Hepatocyte (in vitro differentiated cells): ENCODE data around the gene MFAP2. TPM values are rescaled to one million over a fixed set of nuclear protein-coding genes. Genes with fewer than 3 reads are reported as not detected.
A peak's percentile ranks its signal among the peaks of the same experiment; 100 is the strongest.

ENCODE experiments used
- DNase-seq: peaks from one replicate; pipeline ENCODE4 v3.0.0-alpha.2; 2016; ENCODE audit warnings: low spot score
- H2AFZ ChIP-seq: fragments of 200-600 bp; sonication (generic); 2 replicates; pipeline ENCODE4 v1.6.0; 2016; ENCODE audit warnings: antibody characterized with exemption, mild to moderate bottlenecking
- H3K27ac ChIP-seq: fragments of 200-600 bp; sonication (generic); 2 replicates; pipeline ENCODE4 v1.5.1; 2016; ENCODE audit warnings: mild to moderate bottlenecking
- H3K27me3 ChIP-seq: fragments of 200-600 bp; sonication (generic); 2 replicates; pipeline ENCODE4 v1.6.1; 2016
- H3K36me3 ChIP-seq: fragments of 200-600 bp; sonication (generic); replicated peaks from 2 replicates; pipeline ENCODE4 v1.5.1; 2016; ENCODE audit warnings: low read depth; ENCODE audit not compliant: insufficient read depth
- H3K4me1 ChIP-seq: fragments of 200-600 bp; sonication (generic); 2 replicates; pipeline ENCODE4 v1.5.1; 2016; ENCODE audit warnings: mild to moderate bottlenecking, moderate library complexity; ENCODE audit not compliant: insufficient read depth
- H3K4me2 ChIP-seq: fragments of 200-600 bp; sonication (generic); 2 replicates; pipeline ENCODE4 v1.6.0; 2016
- H3K4me3 ChIP-seq: fragments of 200-600 bp; sonication (generic); 2 replicates; pipeline ENCODE4 v1.5.1; 2016; ENCODE audit warnings: mild to moderate bottlenecking
- H3K79me2 ChIP-seq: fragments of 200-600 bp; sonication (generic); 2 replicates; pipeline ENCODE4 v1.6.0; 2017; ENCODE audit warnings: mild to moderate bottlenecking
- H3K9me2 ChIP-seq: fragments of 200-600 bp; sonication (generic); replicated peaks from 2 replicates; pipeline ENCODE4 v1.6.0; 2017; ENCODE audit warnings: mild to moderate bottlenecking; ENCODE audit not compliant: insufficient read depth
- H3K9me3 ChIP-seq: fragments of 200-600 bp; sonication (generic); 2 replicates; pipeline ENCODE4 v1.5.1; 2016; ENCODE audit warnings: low read depth, mild to moderate bottlenecking
- H4K20me1 ChIP-seq: fragments of 200-600 bp; sonication (generic); 2 replicates; pipeline ENCODE4 v1.6.0; 2016; ENCODE audit warnings: mild to moderate bottlenecking; ENCODE audit not compliant: insufficient read depth, poor library complexity, severe bottlenecking
- EZH2 ChIP-seq: fragments of 200-600 bp; sonication (generic); IDR thresholded peaks from 2 replicates; pipeline ENCODE4 v1.6.1; 2016; ENCODE audit warnings: antibody characterized with exemption, mild to moderate bottlenecking, borderline replicate concordance
- EZH2phosphoT487 ChIP-seq: fragments of 200-600 bp; sonication (generic); IDR thresholded peaks from one replicate; pipeline ENCODE4 v1.6.1; 2018; ENCODE audit warnings: antibody characterized with exemption, mild to moderate bottlenecking, low read depth, moderate library complexity; ENCODE audit not compliant: unreplicated experiment, severe bottlenecking
- WGBS: methylation state at CpG from one replicate; pipeline ENCODE4 v1.1.6; 2016; ENCODE audit warnings: low lambda C conversion rate; ENCODE audit errors: missing lambda C conversion rate; 5-methylcytosine and 5-hydroxymethylcytosine counted together
- polyA plus RNA-seq: library from polyadenylated mRNA; unstranded; fragments of >200 nt; fragmentation: Nextera tagmentation; extraction: Ambion mirVana; gene quantifications from 2 replicates; pipeline ENCODE4 v1.2.1, GENCODE V29; 2016
- total RNA-seq: library from RNA; depleted of rRNA; stranded (reverse); fragments of >200 nt; gene quantifications from 2 replicates; pipeline ENCODE4 v1.2.3, GENCODE V29; 2014
- TF ChIP-seq, protein P1 (sequence below): fragments of 200-600 bp; sonication (generic); IDR thresholded peaks from 2 replicates; pipeline ENCODE4 v1.5.1; 2016; ENCODE audit warnings: antibody characterized with exemption, mild to moderate bottlenecking; ENCODE audit not compliant: poor library complexity

MFAP2 gene
- total and polyA plus RNA-seq, 2 experiments from 2014 or later = 172 to 551 TPM

DNA sequence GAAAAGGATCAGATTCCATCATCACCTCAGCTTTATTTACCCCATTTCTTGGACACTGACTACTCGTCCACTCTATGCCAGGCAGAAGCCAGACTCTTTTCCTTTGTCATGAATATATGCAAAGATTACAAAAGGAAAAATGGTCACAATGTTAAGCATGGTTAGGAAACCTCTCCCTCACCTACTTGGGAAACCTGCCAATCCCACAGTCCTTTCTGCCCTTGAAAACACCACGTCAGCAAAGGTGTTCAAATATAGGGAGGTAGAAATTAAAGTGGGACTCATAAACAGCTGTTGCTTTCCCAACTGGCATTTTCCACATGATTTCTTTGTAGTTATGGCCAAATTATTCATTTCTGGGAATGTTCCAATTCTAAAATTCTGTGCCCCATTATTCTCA, 47.5 kb upstream of the MFAP2 start:
- Histone ChIP-seq H3K79me2 (no peaks in the 10 kb centered on the region), H2AFZ (no peak overlapping the region), H3K4me2 (no peak overlapping the region), H3K27me3 (no peaks in the 10 kb centered on the region), H3K27ac (no peak overlapping the region), H3K9me2 (no peaks in the 10 kb centered on the region), H3K9me3 (no peaks in the 10 kb centered on the region), H3K4me3 (no peak overlapping the region), H3K4me1 (no peaks in the 10 kb centered on the region), H3K36me3 (no peaks in the 10 kb centered on the region), H4K20me1 (no peaks in the 10 kb centered on the region)
- TF ChIP-seq, protein P1, sequence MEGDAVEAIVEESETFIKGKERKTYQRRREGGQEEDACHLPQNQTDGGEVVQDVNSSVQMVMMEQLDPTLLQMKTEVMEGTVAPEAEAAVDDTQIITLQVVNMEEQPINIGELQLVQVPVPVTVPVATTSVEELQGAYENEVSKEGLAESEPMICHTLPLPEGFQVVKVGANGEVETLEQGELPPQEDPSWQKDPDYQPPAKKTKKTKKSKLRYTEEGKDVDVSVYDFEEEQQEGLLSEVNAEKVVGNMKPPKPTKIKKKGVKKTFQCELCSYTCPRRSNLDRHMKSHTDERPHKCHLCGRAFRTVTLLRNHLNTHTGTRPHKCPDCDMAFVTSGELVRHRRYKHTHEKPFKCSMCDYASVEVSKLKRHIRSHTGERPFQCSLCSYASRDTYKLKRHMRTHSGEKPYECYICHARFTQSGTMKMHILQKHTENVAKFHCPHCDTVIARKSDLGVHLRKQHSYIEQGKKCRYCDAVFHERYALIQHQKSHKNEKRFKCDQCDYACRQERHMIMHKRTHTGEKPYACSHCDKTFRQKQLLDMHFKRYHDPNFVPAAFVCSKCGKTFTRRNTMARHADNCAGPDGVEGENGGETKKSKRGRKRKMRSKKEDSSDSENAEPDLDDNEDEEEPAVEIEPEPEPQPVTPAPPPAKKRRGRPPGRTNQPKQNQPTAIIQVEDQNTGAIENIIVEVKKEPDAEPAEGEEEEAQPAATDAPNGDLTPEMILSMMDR = no peak
- no peak for TF ChIP-seq EZH2
- TF ChIP-seq EZH2phosphoT487 = no peak
- 88% methylated on average over 2 of the region's 2 CpGs for WGBS
- DNase-seq = no peak

DNA sequence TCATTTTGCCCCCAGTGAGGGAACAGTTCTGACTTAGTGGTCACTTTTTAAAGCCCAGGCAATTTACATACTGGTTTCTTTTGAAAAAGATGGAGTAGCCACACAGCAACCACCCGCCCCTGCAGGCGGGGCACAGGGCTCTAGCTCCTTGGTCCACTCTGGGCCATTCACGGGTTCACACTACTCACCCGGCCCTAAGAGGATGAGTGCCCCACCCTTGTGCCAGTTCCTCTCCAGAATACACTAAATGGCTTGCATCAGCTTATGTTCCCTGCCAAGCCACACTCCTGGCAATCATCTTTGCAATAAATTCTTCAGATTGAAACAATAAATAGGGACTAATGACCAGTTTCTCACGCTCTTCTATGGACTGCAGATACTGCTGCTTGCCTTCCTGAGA, 47.0 kb upstream of the MFAP2 start:
- H3K4me1 ChIP-seq = no peaks in the 10 kb centered on the region
- no peak overlapping the region for H2AFZ ChIP-seq
- no peaks in the 10 kb centered on the region for H3K79me2 ChIP-seq
- H3K9me3 ChIP-seq = no peaks in the 10 kb centered on the region
- WGBS = 90% methylated on average over 5 of the region's 5 CpGs
- H3K4me3 ChIP-seq = no peak overlapping the region
- no peaks in the 10 kb centered on the region for H3K27me3 ChIP-seq
- H3K9me2 ChIP-seq = no peaks in the 10 kb centered on the region
- H3K36me3 ChIP-seq = no peaks in the 10 kb centered on the region
- H4K20me1 ChIP-seq = no peaks in the 10 kb centered on the region
- DNase-seq = no peak
- TF ChIP-seq, protein P1 = no peak
- H3K4me2 ChIP-seq = no peak overlapping the region
- no peak overlapping the region for H3K27ac ChIP-seq

DNA sequence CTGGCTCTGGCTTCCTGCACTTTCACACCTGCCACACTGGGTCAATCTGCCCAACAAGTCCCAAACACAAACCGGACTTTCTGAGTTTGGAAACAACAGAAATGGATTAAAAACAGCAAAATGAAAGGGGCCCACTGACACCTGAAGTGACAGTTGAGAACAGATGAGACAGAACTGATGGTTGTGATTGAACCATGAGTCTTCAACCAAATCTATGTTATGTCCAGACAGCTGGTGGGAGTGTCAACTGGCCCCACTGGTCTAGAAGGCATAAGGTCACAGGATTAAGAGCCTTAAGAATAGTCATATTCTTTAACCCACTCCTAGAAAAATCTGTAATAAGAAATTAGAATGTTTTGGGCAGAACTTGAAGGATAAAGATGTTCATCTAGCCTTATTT, 44.3 kb upstream of the MFAP2 start:
- Histone ChIP-seq H2AFZ (no peak overlapping the region), H3K9me3 (no peaks in the 10 kb centered on the region), H3K36me3 (no peaks in the 10 kb centered on the region), H3K9me2 (no peaks in the 10 kb centered on the region), H3K27ac (no peak overlapping the region), H3K27me3 (no peaks in the 10 kb centered on the region), H3K79me2 (no peaks in the 10 kb centered on the region), H3K4me3 (no peak overlapping the region), H4K20me1 (no peaks in the 10 kb centered on the region), H3K4me2 (no peak overlapping the region), H3K4me1 (no peaks in the 10 kb centered on the region)
- TF ChIP-seq EZH2 (no peak), EZH2phosphoT487 (no peak)
- TF ChIP-seq, protein P1 = no peak
- no peak for DNase-seq
- 88% methylated on average over 1 of the region's 1 CpG for WGBS

DNA sequence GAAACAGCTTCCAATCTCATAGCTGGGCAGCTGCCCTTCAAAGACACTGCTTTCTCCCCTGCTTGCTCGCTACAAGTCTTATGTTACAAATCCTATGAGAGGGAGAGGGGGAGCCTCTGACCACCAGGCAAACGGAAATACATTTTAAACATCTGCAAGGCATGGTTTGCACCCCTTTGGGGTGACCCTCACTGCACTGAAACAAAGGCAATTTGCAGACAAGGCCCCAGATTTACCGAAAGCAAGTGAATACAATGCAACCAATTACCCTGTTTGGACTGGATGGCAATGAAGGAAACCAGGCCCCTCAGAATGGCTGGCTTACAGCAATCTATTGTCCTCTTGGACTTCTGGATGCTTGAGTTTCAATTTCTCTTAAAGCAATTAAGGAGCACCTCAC, 43.2 kb upstream of the MFAP2 start:
- H3K9me2 ChIP-seq = no peaks in the 10 kb centered on the region
- no peaks in the 10 kb centered on the region for H4K20me1 ChIP-seq
- H2AFZ ChIP-seq = no peak overlapping the region
- H3K27ac ChIP-seq = no peak overlapping the region
- no peaks in the 10 kb centered on the region for H3K9me3 ChIP-seq
- no peaks in the 10 kb centered on the region for H3K27me3 ChIP-seq
- no peaks in the 10 kb centered on the region for H3K79me2 ChIP-seq
- H3K36me3 ChIP-seq = no peaks in the 10 kb centered on the region
- TF ChIP-seq EZH2phosphoT487 = no peak
- TF ChIP-seq, protein P1 = peak; percentile 17
- TF ChIP-seq EZH2 = no peak
- no peak for DNase-seq
- H3K4me3 ChIP-seq = no peak overlapping the region
- no peaks in the 10 kb centered on the region for H3K4me1 ChIP-seq
- no peak overlapping the region for H3K4me2 ChIP-seq
- WGBS = 59% methylated on average over 3 of the region's 3 CpGs
